ENCODE measurements around the gene DROSHA. TPM values are rescaled to one million over a fixed set of nuclear protein-coding genes. Genes with fewer than 3 reads are reported as not detected.

DROSHA gene
- total RNA-seq, 4 donors from 2014 or later = 29.4 to 62.4 (median 50.2) TPM

- no peak for TF ChIP-seq CTCF (IDR thresholded peaks at IDR 0.05)
- no peak for DNase-seq (ENCODE audit: low spot score)
- no peak for ATAC-seq (ENCODE audit: low FRiP score)
These were observed 176.6 kb downstream of the DROSHA start for GRCh38 chr5:31355337-31355736.

Small RNA genes within 50 kb of the gene (small RNA-seq; reads per million reads assigned to genes)
- gene RF00019 = not detected

Other genes starting within 250 kb of the DROSHA start
- 10 to 100 TPM; 13.5 to 21.9 (median 16.8) TPM for gene C5orf22, start 208 bp upstream of the DROSHA start, total RNA-seq
- 100 to 1,000 TPM in 1 of 4 donors, 10 to 100 TPM in 3; 43.5 to 113 (median 55.7) TPM for gene PDZD2, start 107.0 kb upstream of the DROSHA start, total RNA-seq